ENCODE results near the gene SMPD3. TPM values are rescaled to one million over a fixed set of nuclear protein-coding genes. Genes with fewer than 3 reads are reported as not detected.

Gene SMPD3
- total RNA-seq, 1 donor from 2014 or later = 85.4 TPM

DNA sequence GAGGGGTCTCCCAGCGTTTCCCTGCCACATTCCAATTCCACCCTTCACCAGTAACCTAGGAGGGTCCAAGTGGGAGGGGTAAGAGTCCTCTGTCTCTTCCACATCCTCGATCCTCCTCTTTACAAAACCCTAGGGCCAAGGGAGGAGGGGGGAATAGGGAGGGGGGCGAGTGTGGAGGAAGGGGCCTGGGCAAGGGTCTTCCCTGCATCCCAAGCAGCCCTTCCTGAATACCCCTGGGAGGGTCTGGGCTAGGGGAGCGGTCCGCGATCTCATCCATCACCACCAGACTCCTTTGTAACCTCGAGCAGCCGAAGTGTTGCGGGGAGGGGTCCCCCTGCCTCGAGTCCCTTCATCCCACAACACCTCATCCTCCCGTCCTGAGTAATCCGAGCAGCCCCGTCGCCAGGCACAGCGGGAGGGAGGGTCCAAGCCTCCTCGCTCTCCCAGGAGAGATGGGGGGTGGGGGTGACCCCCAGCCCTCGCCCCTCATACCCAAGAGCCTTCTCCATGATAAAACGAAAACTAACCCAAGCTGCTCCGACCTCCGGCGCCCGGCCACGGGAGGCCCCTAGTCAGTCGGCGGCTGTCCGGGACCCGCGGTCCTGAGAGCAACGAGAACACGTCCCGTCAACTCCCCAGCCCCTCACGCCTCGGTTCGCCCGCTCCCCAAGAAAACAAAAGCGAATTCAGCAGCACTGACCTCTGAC is 502 bp downstream of the SMPD3 start:
- TF ChIP-seq, protein P1, sequence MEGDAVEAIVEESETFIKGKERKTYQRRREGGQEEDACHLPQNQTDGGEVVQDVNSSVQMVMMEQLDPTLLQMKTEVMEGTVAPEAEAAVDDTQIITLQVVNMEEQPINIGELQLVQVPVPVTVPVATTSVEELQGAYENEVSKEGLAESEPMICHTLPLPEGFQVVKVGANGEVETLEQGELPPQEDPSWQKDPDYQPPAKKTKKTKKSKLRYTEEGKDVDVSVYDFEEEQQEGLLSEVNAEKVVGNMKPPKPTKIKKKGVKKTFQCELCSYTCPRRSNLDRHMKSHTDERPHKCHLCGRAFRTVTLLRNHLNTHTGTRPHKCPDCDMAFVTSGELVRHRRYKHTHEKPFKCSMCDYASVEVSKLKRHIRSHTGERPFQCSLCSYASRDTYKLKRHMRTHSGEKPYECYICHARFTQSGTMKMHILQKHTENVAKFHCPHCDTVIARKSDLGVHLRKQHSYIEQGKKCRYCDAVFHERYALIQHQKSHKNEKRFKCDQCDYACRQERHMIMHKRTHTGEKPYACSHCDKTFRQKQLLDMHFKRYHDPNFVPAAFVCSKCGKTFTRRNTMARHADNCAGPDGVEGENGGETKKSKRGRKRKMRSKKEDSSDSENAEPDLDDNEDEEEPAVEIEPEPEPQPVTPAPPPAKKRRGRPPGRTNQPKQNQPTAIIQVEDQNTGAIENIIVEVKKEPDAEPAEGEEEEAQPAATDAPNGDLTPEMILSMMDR (IDR thresholded peaks at IDR 0.05; ENCODE audit: partially characterized antibody, unreplicated experiment) = no peak
- Mint-ChIP-seq H3K4me3 (ENCODE audit: unreplicated experiment) (peak overlapping the region; percentile 88), H3K9me3 (ENCODE audit: unreplicated experiment) (peaks cover 8% of the 10 kb centered on the region), H3K27ac (ENCODE audit: unreplicated experiment) (peak overlapping the region; percentile 91), H3K36me3 (ENCODE audit: unreplicated experiment) (no peaks in the 10 kb centered on the region), H3K27me3 (ENCODE audit: unreplicated experiment) (peaks cover 7% of the 10 kb centered on the region), H3K4me1 (ENCODE audit: low read depth, unreplicated experiment) (peaks cover 28% of the 10 kb centered on the region)
- DNase-seq = peak; percentile 55

DNA sequence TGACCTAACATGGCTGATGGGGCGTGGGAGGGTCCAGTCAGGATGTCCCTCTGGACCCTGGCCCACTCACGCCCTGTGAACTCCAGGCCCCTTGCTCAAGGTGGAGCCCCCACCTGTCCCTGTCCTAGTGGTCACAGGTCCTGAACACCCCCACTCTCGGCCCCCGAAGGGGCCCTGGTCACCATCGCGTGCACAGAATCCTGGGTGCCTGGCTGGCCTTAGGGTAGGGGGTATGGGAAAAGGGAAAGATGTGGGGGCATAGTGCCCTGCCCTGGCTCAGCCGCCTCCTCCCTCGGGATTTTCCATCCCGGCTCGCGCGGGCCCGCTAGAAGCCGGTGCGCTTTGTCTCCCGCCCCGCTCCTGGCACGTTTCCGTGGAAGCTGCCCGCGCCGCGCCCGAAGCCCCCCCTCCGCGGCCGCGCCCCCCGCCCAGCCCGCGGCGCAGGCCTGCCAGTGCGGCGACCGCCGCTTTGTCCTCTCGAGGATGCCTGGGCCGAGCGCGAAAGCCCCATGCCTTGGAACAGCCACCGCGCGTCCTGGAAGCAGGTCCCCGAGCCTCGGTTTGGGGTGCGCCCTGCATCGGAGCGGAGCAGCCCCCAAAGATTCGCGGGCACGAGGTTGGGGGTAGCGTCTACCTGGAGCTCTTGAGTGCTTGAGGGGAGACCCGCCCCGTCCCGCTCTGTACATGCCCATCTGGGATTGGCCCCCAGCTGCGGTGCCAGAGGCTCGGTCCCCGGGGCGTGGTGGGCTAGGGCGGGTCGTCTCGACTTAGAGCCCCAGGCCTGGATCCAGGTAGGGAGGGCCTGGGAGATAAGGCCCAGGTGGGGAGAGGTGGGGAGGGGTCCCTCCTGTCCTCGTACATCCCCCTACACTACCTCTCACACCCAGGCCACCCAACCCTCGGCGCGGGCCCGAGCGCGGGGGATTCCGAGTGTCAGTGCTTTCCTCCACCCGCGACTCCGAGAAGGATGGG is 1.3 kb downstream of the SMPD3 start:
- H3K36me3 Mint-ChIP-seq (ENCODE audit: unreplicated experiment) = no peaks in the 10 kb centered on the region
- H3K4me1 Mint-ChIP-seq (ENCODE audit: low read depth, unreplicated experiment) = peaks cover 30% of the 10 kb centered on the region
- peak overlapping the region; percentile 88 for H3K4me3 Mint-ChIP-seq (ENCODE audit: unreplicated experiment)
- H3K27me3 Mint-ChIP-seq (ENCODE audit: unreplicated experiment) = peaks cover 7% of the 10 kb centered on the region
- TF ChIP-seq, protein P1 (IDR thresholded peaks at IDR 0.05; ENCODE audit: partially characterized antibody, unreplicated experiment) = no peak
- peaks cover 8% of the 10 kb centered on the region for H3K9me3 Mint-ChIP-seq (ENCODE audit: unreplicated experiment)
- H3K27ac Mint-ChIP-seq (ENCODE audit: unreplicated experiment) = peak overlapping the region; percentile 91
- DNase-seq = peak; percentile 58

DNA sequence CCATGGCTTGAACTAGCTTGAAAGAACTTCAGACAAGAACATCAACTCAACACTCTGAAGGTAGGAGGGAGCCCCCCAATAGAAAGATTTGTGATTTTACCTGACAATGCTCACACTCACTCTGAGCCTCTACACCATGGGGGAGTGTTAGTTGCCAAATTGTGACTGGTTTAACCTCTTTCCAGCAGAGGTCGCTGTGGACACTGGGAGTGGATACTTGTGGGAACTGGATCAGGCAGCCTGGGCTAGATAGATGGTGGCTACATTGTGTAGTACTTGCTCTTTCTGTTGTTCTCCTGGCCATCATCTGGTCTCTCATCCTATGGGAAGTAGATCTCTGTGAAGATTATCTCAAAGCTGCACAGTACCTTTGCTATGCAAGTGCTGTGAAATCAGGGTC is 2.9 kb downstream of the SMPD3 start:
- Mint-ChIP-seq H3K9me3 (ENCODE audit: unreplicated experiment) (peaks cover 7% of the 10 kb centered on the region), H3K27me3 (ENCODE audit: unreplicated experiment) (peaks cover 4% of the 10 kb centered on the region), H3K27ac (ENCODE audit: unreplicated experiment) (no peak overlapping the region), H3K4me1 (ENCODE audit: low read depth, unreplicated experiment) (peaks cover 25% of the 10 kb centered on the region), H3K4me3 (ENCODE audit: unreplicated experiment) (peak overlapping the region; percentile 39), H3K36me3 (ENCODE audit: unreplicated experiment) (no peaks in the 10 kb centered on the region)
- peak; percentile 75 for DNase-seq
- TF ChIP-seq, protein P1 (IDR thresholded peaks at IDR 0.05; ENCODE audit: partially characterized antibody, unreplicated experiment) = peak; percentile 83

DNA sequence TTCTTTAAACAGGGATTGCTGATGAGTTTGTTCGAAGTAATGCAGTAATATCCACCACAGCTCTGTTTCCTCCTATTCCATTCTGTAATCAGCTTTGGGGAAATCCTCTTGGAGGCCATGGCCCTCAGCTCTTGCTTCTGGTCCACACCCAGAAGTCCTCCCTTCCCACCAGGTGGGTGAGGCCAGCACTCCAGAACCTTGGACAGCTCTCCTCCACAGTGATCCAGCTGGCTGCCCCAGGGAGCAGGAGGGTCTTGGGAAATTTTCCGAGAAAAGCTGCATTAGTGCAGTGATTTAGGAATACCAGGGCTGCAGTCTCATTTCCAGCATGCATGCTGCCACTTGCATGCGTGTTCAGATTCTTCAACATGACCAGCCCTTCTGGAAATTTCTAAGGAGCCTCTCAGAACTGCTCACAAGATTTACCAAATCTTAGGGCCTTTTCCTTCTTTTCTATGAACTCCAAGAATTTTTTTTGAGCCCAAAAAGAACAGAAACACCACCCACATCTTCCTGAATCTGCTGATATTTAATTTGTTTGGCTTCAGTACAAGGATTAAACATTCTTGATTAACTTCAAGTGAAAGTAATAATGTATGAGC is 4.2 kb downstream of the SMPD3 start:
- peaks cover 4% of the 10 kb centered on the region for H3K27me3 Mint-ChIP-seq (ENCODE audit: unreplicated experiment)
- peaks cover 17% of the 10 kb centered on the region for H3K4me1 Mint-ChIP-seq (ENCODE audit: low read depth, unreplicated experiment)
- no peaks in the 10 kb centered on the region for H3K36me3 Mint-ChIP-seq (ENCODE audit: unreplicated experiment)
- TF ChIP-seq, protein P1 (IDR thresholded peaks at IDR 0.05; ENCODE audit: partially characterized antibody, unreplicated experiment) = no peak
- no peak overlapping the region for H3K27ac Mint-ChIP-seq (ENCODE audit: unreplicated experiment)
- H3K4me3 Mint-ChIP-seq (ENCODE audit: unreplicated experiment) = no peak overlapping the region
- no peak for DNase-seq
- H3K9me3 Mint-ChIP-seq (ENCODE audit: unreplicated experiment) = peaks cover 7% of the 10 kb centered on the region

Data from glutamatergic neuron (in vitro differentiated cells).